Activated naive CD4-positive, alpha-beta T cell treated with anti-CD3 and anti-CD28 coated beads for 36 hours (primary cell): Measurements from ENCODE around the gene PDE11A. TPM values are rescaled to one million over a fixed set of nuclear protein-coding genes. Genes with fewer than 3 reads are reported as not detected.

ENCODE experiments used
- CTCF ChIA-PET: fragments of 350-600 bp; sonication (Branson Sonifier 250); formaldehyde crosslinking; loops from one replicate; lab custom pipeline; 2021; ENCODE audit warnings: antibody characterized with exemption; lab: Charles Lee
- DNase-seq: peaks from one replicate; pipeline ENCODE4 v3.0.0-alpha.2; 2020
- H3K27ac Mint-ChIP-seq: one replicate; pipeline ENCODE4 v1.8.0; 2021; ENCODE audit warnings: mild to moderate bottlenecking, mixed read lengths
- H3K27me3 Mint-ChIP-seq: one replicate; pipeline ENCODE4 v1.8.0; 2021; ENCODE audit warnings: low read depth, mixed read lengths
- H3K36me3 Mint-ChIP-seq: one replicate; pipeline ENCODE4 v1.8.0; 2021; ENCODE audit warnings: low read depth, mixed read lengths
- H3K4me1 Mint-ChIP-seq: one replicate; pipeline ENCODE4 v1.8.0; 2021; ENCODE audit warnings: low read depth, mixed read lengths
- H3K4me3 Mint-ChIP-seq: one replicate; pipeline ENCODE4 v1.8.0; 2021; ENCODE audit warnings: mild to moderate bottlenecking, moderate library complexity, mixed read lengths
- H3K9me3 Mint-ChIP-seq: one replicate; pipeline ENCODE4 v1.8.0; 2021; ENCODE audit warnings: mixed read lengths
- intact Hi-C: fragments of 100-400 bp; cut with micrococcal nuclease; formaldehyde crosslinking; loops from one replicate; pipeline ENCODE4 v1.15.1; 2023
- total RNA-seq, 2 experiments: library from RNA; stranded (reverse); gene quantifications; one replicate each; pipeline ENCODE4 v1.2.3, GENCODE V29; 2021

The PDE11A gene
- total RNA-seq, 2 experiments from 2014 or later, result not detected

- H3K4me3 Mint-ChIP-seq, result no peak overlapping the region
- CTCF ChIA-PET, result interaction anchor here (0.6 kb wide), 1 partner anchor 1072 kb away, joined by 3 read pairs; no protein-coding TSS in a partner anchor
- no peaks in the 10 kb centered on the region for H3K4me1 Mint-ChIP-seq
- intact Hi-C loops, result no loop called here
- H3K36me3 Mint-ChIP-seq, result no peaks in the 10 kb centered on the region
- no peak overlapping the region for H3K27ac Mint-ChIP-seq
- no peak for DNase-seq
- H3K27me3 Mint-ChIP-seq, result peaks cover 3% of the 10 kb centered on the region
- H3K9me3 Mint-ChIP-seq, result no peaks in the 10 kb centered on the region
Observed at GRCh38 chr2:177885828-177886466, 186.6 kb downstream of the PDE11A start.

GRCh38 chr2:177883177-177883576, 189.4 kb downstream of the PDE11A start:
- CTCF ChIA-PET, result no interaction called here
- Mint-ChIP-seq H3K9me3 (no peaks in the 10 kb centered on the region), H3K4me3 (no peak overlapping the region), H3K4me1 (no peaks in the 10 kb centered on the region), H3K36me3 (no peaks in the 10 kb centered on the region), H3K27ac (no peak overlapping the region), H3K27me3 (peaks cover 3% of the 10 kb centered on the region)
- intact Hi-C loops, result no loop called here
- no peak for DNase-seq

DNA sequence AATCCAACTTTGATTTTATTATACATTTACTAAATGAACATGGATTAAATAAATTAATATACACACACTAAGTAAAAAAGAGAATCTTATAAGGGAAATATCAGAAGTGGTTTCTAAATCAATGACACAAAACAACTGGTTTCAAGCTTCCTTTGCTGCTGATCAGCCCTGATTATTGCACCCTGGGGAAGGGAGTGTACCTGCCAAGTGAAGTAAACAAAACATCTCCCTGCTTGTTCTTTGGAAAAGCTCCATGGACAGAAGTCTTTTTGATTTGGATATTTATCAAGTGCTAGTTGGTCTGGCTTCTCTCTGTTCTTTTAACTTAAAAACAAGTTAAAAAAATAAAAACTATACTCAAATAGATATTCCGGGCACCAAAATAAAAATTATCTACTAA, 190.1 kb downstream of the PDE11A start:
- Mint-ChIP-seq H3K36me3 (no peaks in the 10 kb centered on the region), H3K4me3 (no peak overlapping the region), H3K27ac (no peak overlapping the region), H3K27me3 (peaks cover 3% of the 10 kb centered on the region), H3K9me3 (no peaks in the 10 kb centered on the region), H3K4me1 (no peaks in the 10 kb centered on the region)
- DNase-seq, result no peak
- intact Hi-C loops, result no loop called here
- CTCF ChIA-PET, result no interaction called here

GRCh38 chr2:177881921-177882320, 190.7 kb downstream of the PDE11A start:
- Mint-ChIP-seq H3K4me3 (no peak overlapping the region), H3K36me3 (no peaks in the 10 kb centered on the region), H3K27me3 (peaks cover 3% of the 10 kb centered on the region), H3K27ac (no peak overlapping the region), H3K4me1 (no peaks in the 10 kb centered on the region), H3K9me3 (no peaks in the 10 kb centered on the region)
- CTCF ChIA-PET, result no interaction called here
- no peak for DNase-seq
- intact Hi-C loops, result no loop called here

- Mint-ChIP-seq H3K9me3 (no peaks in the 10 kb centered on the region), H3K27me3 (peaks cover 3% of the 10 kb centered on the region)
Observed at GRCh38 chr2:177881008-177881747, 191.4 kb downstream of the PDE11A start.

GRCh38 chr2:177880285-177880684, 192.3 kb downstream of the PDE11A start:
- CTCF ChIA-PET, result no interaction called here
- Mint-ChIP-seq H3K36me3 (no peaks in the 10 kb centered on the region), H3K4me3 (no peak overlapping the region)

More at GRCh38 chr2:177881008-177881747, 191.4 kb downstream of the PDE11A start:
- no peaks in the 10 kb centered on the region for H3K36me3 Mint-ChIP-seq
- CTCF ChIA-PET, result no interaction called here
- no peak overlapping the region for H3K27ac Mint-ChIP-seq
- intact Hi-C loops, result no loop called here
- no peak overlapping the region for H3K4me3 Mint-ChIP-seq
- no peaks in the 10 kb centered on the region for H3K4me1 Mint-ChIP-seq
- DNase-seq, result no peak

DNA sequence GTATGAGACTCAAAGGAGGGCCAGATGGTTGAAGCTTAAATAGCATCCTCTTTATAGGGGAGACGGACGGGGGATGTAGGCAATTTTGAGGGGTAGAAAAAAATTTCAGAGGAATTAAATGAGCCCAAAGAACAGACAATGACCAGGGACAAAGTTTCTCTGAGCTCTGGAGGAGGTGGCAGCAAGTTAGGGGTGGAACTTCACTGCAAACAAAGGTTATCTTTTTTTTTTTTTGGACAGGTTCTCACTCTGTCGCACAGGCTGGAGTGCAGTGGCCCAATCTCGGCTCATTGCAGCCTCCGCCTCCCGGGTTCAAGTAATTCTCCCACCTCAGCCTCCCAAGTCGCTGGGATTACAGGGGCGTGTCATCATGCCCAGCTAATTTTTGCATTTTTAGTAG, 195.6 kb downstream of the PDE11A start:
- H3K9me3 Mint-ChIP-seq, result no peaks in the 10 kb centered on the region
- H3K27ac Mint-ChIP-seq, result no peak overlapping the region
- no peaks in the 10 kb centered on the region for H3K4me1 Mint-ChIP-seq
- intact Hi-C loops, result no loop called here
- no peak for DNase-seq
- H3K4me3 Mint-ChIP-seq, result no peak overlapping the region
- H3K27me3 Mint-ChIP-seq, result peaks cover 2% of the 10 kb centered on the region
- no peaks in the 10 kb centered on the region for H3K36me3 Mint-ChIP-seq
- CTCF ChIA-PET, result no interaction called here

More at GRCh38 chr2:177880285-177880684, 192.3 kb downstream of the PDE11A start:
- no peaks in the 10 kb centered on the region for H3K9me3 Mint-ChIP-seq
- intact Hi-C loops, result no loop called here
- no peak for DNase-seq
- H3K27ac Mint-ChIP-seq, result no peak overlapping the region
- H3K4me1 Mint-ChIP-seq, result no peaks in the 10 kb centered on the region
- peaks cover 3% of the 10 kb centered on the region for H3K27me3 Mint-ChIP-seq

GRCh38 chr2:177874686-177875085, 197.9 kb downstream of the PDE11A start:
- no peaks in the 10 kb centered on the region for H3K36me3 Mint-ChIP-seq

GRCh38 chr2:177873915-177874314, 198.7 kb downstream of the PDE11A start:
- no peaks in the 10 kb centered on the region for H3K9me3 Mint-ChIP-seq
- no peak overlapping the region for H3K4me3 Mint-ChIP-seq
- no peaks in the 10 kb centered on the region for H3K4me1 Mint-ChIP-seq
- CTCF ChIA-PET, result no interaction called here
- no peak for DNase-seq
- H3K27me3 Mint-ChIP-seq, result peaks cover 6% of the 10 kb centered on the region
- H3K36me3 Mint-ChIP-seq, result no peaks in the 10 kb centered on the region
- no peak overlapping the region for H3K27ac Mint-ChIP-seq
- intact Hi-C loops, result no loop called here

More at GRCh38 chr2:177874686-177875085, 197.9 kb downstream of the PDE11A start:
- no peak for DNase-seq
- CTCF ChIA-PET, result no interaction called here
- Mint-ChIP-seq H3K27ac (no peak overlapping the region), H3K4me3 (no peak overlapping the region), H3K4me1 (no peaks in the 10 kb centered on the region), H3K9me3 (no peaks in the 10 kb centered on the region), H3K27me3 (peaks cover 6% of the 10 kb centered on the region)
- intact Hi-C loops, result no loop called here

DNA sequence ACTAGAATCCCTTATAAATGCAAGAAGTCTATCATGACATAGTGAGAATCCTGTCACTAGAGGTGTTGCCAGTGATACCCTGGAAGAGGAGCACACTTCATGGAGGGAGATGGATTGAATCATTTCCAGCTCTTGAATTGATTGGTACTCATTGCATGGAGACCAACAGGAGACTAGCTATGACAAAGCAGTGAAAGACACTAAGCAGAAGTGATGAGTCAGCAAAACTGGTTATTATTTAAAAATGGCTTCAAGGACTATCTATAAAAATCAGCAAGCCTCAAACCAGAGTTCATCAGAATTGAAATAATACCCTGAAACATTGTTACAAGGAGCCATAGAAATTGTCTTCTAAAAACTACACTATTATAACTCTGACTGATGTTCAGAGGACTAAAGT, 200.3 kb downstream of the PDE11A start:
- Mint-ChIP-seq H3K4me3 (no peak overlapping the region), H3K27me3 (peaks cover 6% of the 10 kb centered on the region), H3K9me3 (no peaks in the 10 kb centered on the region), H3K4me1 (no peaks in the 10 kb centered on the region), H3K36me3 (no peaks in the 10 kb centered on the region), H3K27ac (no peak overlapping the region)
- DNase-seq, result no peak
- intact Hi-C loops, result no loop called here
- CTCF ChIA-PET, result no interaction called here

DNA sequence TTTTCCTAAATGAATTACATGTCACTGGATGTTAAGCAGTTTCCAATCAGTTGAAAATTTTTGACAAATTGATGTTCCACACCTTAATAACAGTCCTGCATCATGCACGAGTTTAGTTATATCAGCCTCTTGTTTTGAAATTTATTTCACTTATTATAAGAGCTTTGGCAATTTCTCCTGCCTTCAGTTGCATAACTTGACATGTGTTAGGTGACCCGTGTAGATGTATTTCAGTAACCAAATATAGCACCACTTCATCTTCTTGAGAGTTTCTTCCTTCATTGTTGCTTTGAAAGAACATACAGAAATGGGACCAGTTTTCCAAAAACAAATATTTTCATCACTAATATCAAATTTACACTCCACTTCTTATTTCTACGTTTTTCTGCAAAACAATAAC, 202.7 kb downstream of the PDE11A start:
- H3K4me1 Mint-ChIP-seq, result no peaks in the 10 kb centered on the region
- peaks cover 6% of the 10 kb centered on the region for H3K27me3 Mint-ChIP-seq
- CTCF ChIA-PET, result no interaction called here
- H3K9me3 Mint-ChIP-seq, result no peaks in the 10 kb centered on the region
- no peak for DNase-seq
- H3K27ac Mint-ChIP-seq, result no peak overlapping the region
- no peaks in the 10 kb centered on the region for H3K36me3 Mint-ChIP-seq
- intact Hi-C loops, result no loop called here
- H3K4me3 Mint-ChIP-seq, result no peak overlapping the region

- Mint-ChIP-seq H3K9me3 (no peaks in the 10 kb centered on the region), H3K36me3 (no peaks in the 10 kb centered on the region), H3K4me1 (no peaks in the 10 kb centered on the region), H3K4me3 (no peak overlapping the region), H3K27me3 (peaks cover 6% of the 10 kb centered on the region), H3K27ac (no peak overlapping the region)
- CTCF ChIA-PET, result no interaction called here
- no peak for DNase-seq
- intact Hi-C loops, result no loop called here
Observed at GRCh38 chr2:177869209-177869608, 203.4 kb downstream of the PDE11A start.

DNA sequence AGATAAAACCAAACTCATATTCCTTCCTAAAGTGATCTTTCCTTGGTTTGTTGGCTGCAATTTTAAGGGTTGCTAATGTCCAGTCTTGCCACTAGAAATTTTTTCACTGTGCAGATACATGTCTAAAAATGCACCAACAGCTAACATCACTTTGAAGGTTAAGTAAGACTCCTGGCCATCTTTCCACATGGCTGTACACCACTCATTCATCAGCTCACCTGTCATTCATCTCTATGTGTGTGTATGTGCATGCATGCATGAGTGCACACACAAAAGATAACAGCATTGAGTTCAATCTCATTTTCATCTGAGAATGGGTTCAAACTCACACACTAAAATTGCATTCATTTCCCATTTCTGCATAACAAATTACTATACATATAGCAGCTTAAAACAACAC, 203.8 kb downstream of the PDE11A start:
- Mint-ChIP-seq H3K4me3 (no peak overlapping the region), H3K36me3 (no peaks in the 10 kb centered on the region), H3K4me1 (no peaks in the 10 kb centered on the region), H3K27ac (no peak overlapping the region), H3K9me3 (no peaks in the 10 kb centered on the region), H3K27me3 (peaks cover 6% of the 10 kb centered on the region)
- CTCF ChIA-PET, result no interaction called here
- intact Hi-C loops, result no loop called here
- DNase-seq, result no peak
